ENCODE measurements around the gene SEMA5A. TPM values are rescaled to one million over a fixed set of nuclear protein-coding genes. Genes with fewer than 3 reads are reported as not detected.

Gene SEMA5A
- total and polyA plus RNA-seq, 2 of the 8 experiments (the other 6 are each of a cell fraction or from before 2014, with no cell fraction given) = 5.3 to 8.9 TPM

GRCh38 chr5:9392625-9393024 is 153.2 kb downstream of the SEMA5A start (continued):
- no peak for TF ChIP-seq CHD7 (IDR thresholded peaks at IDR 0.05; ENCODE audit: insufficient replicate concordance, low read length)
- no peak for TF ChIP-seq SP1 (IDR thresholded peaks at IDR 0.05; ENCODE audit: low read depth, low read length)
- TF ChIP-seq POLR2AphosphoS5 (IDR thresholded peaks at IDR 0.05; ENCODE audit: low read depth, low read length) = no peak
- no peak for TF ChIP-seq CEBPB (IDR thresholded peaks at IDR 0.05; ENCODE audit: low read depth, low read length)
- TF ChIP-seq NRF1 (IDR thresholded peaks at IDR 0.05; ENCODE audit: low read depth, low read length) = no peak
- no peak for TF ChIP-seq EZH2 (IDR thresholded peaks at IDR 0.05; ENCODE audit: low read depth, low read length, severe bottlenecking)
- TF ChIP-seq RXRA (IDR thresholded peaks at IDR 0.05; ENCODE audit: insufficient read depth, low read depth, low read length) = no peak
- no peak for TF ChIP-seq RNF2 (IDR thresholded peaks at IDR 0.05; ENCODE audit: borderline replicate concordance, low read depth, low read length, missing control alignments, poor library complexity, severe bottlenecking)
- no peak for TF ChIP-seq CHD1 (IDR thresholded peaks at IDR 0.05; ENCODE audit: low read depth, low read length)
- no peak for TF ChIP-seq CREB1 (IDR thresholded peaks at IDR 0.05)
- TF ChIP-seq CTBP2 (IDR thresholded peaks at IDR 0.05; ENCODE audit: borderline replicate concordance, insufficient read depth, insufficient read length, low read length) = no peak
- no peak for TF ChIP-seq TEAD4 (IDR thresholded peaks at IDR 0.05; ENCODE audit: low read depth, low read length)
- no peak for TF ChIP-seq TBP (IDR thresholded peaks at IDR 0.05; ENCODE audit: low read depth, low read length)

All from H1 (cell line).